DMS53 treated with DMSO at 0.1 percent for 48 hours (cell line): ENCODE measurements around the gene KCNN1.
"Not testable (repeated sequence)": the region's sequence is repeated elsewhere in the genome, so short reads cannot be mapped to it uniquely, and the experiment has no call there.

Experiments used
- DNase-seq: peaks from one replicate; lab custom pipeline; 2025; ENCODE audit not compliant: unreplicated experiment; lab: John Stamatoyannopoulos, UW

The KCNN1 gene

GRCh38 chr19:18021121-18021755, 54.3 kb downstream of the KCNN1 start:
- DNase-seq: peak; percentile 43

GRCh38 chr19:18023622-18024251, 56.8 kb downstream of the KCNN1 start:
- no peak for DNase-seq

- no peak for DNase-seq
Measured at GRCh38 chr19:18027151-18027550, 60.2 kb downstream of the KCNN1 start.

- DNase-seq: peak; percentile 93
Measured at GRCh38 chr19:18029617-18030338, 62.9 kb downstream of the KCNN1 start.

GRCh38 chr19:18031401-18031800, 64.5 kb downstream of the KCNN1 start:
- DNase-seq: not testable (repeated sequence)

- DNase-seq: not testable (repeated sequence)
Measured at GRCh38 chr19:18032102-18032501, 65.2 kb downstream of the KCNN1 start.

GRCh38 chr19:18041054-18041453, 74.1 kb downstream of the KCNN1 start:
- DNase-seq: no peak

GRCh38 chr19:18043676-18044075, 76.8 kb downstream of the KCNN1 start:
- DNase-seq: no peak

- DNase-seq: peak; percentile 90
Measured at GRCh38 chr19:18044825-18045304, 78.0 kb downstream of the KCNN1 start.

GRCh38 chr19:18045307-18046050, 78.6 kb downstream of the KCNN1 start:
- DNase-seq: no peak

- DNase-seq: no peak
Measured at GRCh38 chr19:18046059-18046718, 79.3 kb downstream of the KCNN1 start.

- DNase-seq: no peak
Measured at GRCh38 chr19:18049385-18049784, 82.5 kb downstream of the KCNN1 start.
